HG03103 (cell line): Measurements from ENCODE around the gene SSBP2.
"Not testable (repeated sequence)": the region's sequence is repeated elsewhere in the genome, so short reads cannot be mapped to it uniquely, and the experiment has no call there.

Source experiments
- ATAC-seq: cut with Tn5 transposase; IDR thresholded peaks from one replicate; pipeline ENCODE4 v1.9.1; 2021; ENCODE audit warnings: low read depth; ENCODE audit not compliant: unreplicated experiment

SSBP2 gene

GRCh38 chr5:81607693-81608092 is 143.2 kb downstream of the SSBP2 start:
- ATAC-seq, result no peak

GRCh38 chr5:81606150-81606549 is 144.7 kb downstream of the SSBP2 start:
- no peak for ATAC-seq

- no peak for ATAC-seq
Measured at GRCh38 chr5:81605299-81605698, 145.6 kb downstream of the SSBP2 start.

GRCh38 chr5:81604193-81604592 is 146.7 kb downstream of the SSBP2 start:
- ATAC-seq, result no peak

GRCh38 chr5:81601919-81602318 is 149.0 kb downstream of the SSBP2 start:
- no peak for ATAC-seq

GRCh38 chr5:81592085-81592484 is 158.8 kb downstream of the SSBP2 start:
- ATAC-seq, result not testable (repeated sequence)

- no peak for ATAC-seq
Measured at GRCh38 chr5:81590498-81591384, 160.2 kb downstream of the SSBP2 start.

GRCh38 chr5:81579262-81579924 is 171.5 kb downstream of the SSBP2 start:
- no peak for ATAC-seq

GRCh38 chr5:81577091-81577490 is 173.8 kb downstream of the SSBP2 start:
- ATAC-seq, result no peak

GRCh38 chr5:81575924-81576323 is 175.0 kb downstream of the SSBP2 start:
- ATAC-seq, result no peak

GRCh38 chr5:81572201-81572600 is 178.7 kb downstream of the SSBP2 start:
- ATAC-seq, result no peak

GRCh38 chr5:81558188-81558587 is 192.7 kb downstream of the SSBP2 start:
- ATAC-seq, result no peak

- ATAC-seq, result no peak
Measured at GRCh38 chr5:81556809-81557208, 194.1 kb downstream of the SSBP2 start.

GRCh38 chr5:81555865-81556264 is 195.0 kb downstream of the SSBP2 start:
- ATAC-seq, result no peak

GRCh38 chr5:81554647-81555046 is 196.2 kb downstream of the SSBP2 start:
- ATAC-seq, result no peak

- no peak for ATAC-seq
Measured at GRCh38 chr5:81553567-81554212, 197.2 kb downstream of the SSBP2 start.

- no peak for ATAC-seq
Measured at GRCh38 chr5:81552852-81553566, 197.9 kb downstream of the SSBP2 start.

- ATAC-seq, result no peak
Measured at GRCh38 chr5:81549123-81549522, 201.8 kb downstream of the SSBP2 start.

GRCh38 chr5:81547001-81547400 is 203.9 kb downstream of the SSBP2 start:
- ATAC-seq, result no peak

- no peak for ATAC-seq
Measured at GRCh38 chr5:81545911-81546310, 205.0 kb downstream of the SSBP2 start.
